Uterus (tissue), 2 donors: ENCODE results near the gene RAB14.

Experiments
- CTCF ChIP-seq, 4 experiments: fragments of 200-600 bp in 2 of 4; fragments of 450-650 bp in 2 of 4; sonication (generic) in 2 of 4; IDR thresholded peaks; one replicate each; pipeline ENCODE4 v1.5.1; 2016 to 2019; ENCODE audit warnings: antibody characterized with exemption in 4 of 4, mild to moderate bottlenecking in 2 of 4, moderate library complexity in 1 of 4
- POLR2A ChIP-seq, 2 donors: fragments of 450-650 bp; IDR thresholded peaks; one replicate each; pipeline ENCODE4 v1.6.1; 2016; ENCODE audit warnings: antibody characterized with exemption in 2 of 2, mild to moderate bottlenecking in 1 of 2, moderate library complexity in 1 of 2

- TF ChIP-seq CTCF (IDR thresholded peaks at IDR 0.05) = no peak
- no peak for TF ChIP-seq POLR2A (IDR thresholded peaks at IDR 0.05)
Measured at GRCh38 chr9:121237916-121238315, 36.2 kb upstream of the RAB14 start.
